IPS-18a (cell line): ENCODE measurements around the gene CAPRIN1.

Source experiments
- H3K27ac ChIP-seq: one replicate; pipeline ENCODE4 v1.5.1; 2013; ENCODE audit warnings: low read length
- H3K27me3 ChIP-seq: one replicate; pipeline ENCODE4 v1.6.1; 2013; ENCODE audit warnings: mild to moderate bottlenecking, low read length; ENCODE audit not compliant: control insufficient read depth, insufficient read depth
- H3K36me3 ChIP-seq: one replicate; pipeline ENCODE4 v1.6.1; 2013; ENCODE audit warnings: low read depth, low read length; ENCODE audit not compliant: control insufficient read depth
- H3K4me1 ChIP-seq: one replicate; pipeline ENCODE4 v1.6.1; 2013; ENCODE audit warnings: low read depth, low read length; ENCODE audit not compliant: control insufficient read depth
- H3K4me3 ChIP-seq: one replicate; pipeline ENCODE4 v1.5.1; 2013; ENCODE audit warnings: low read length
- H3K9ac ChIP-seq: one replicate; pipeline ENCODE4 v1.6.1; 2013; ENCODE audit warnings: mild to moderate bottlenecking, low read length, moderate library complexity
- H3K9me3 ChIP-seq: one replicate; pipeline ENCODE4 v1.6.1; 2013; ENCODE audit warnings: low read depth, low read length; ENCODE audit not compliant: control insufficient read depth

Gene CAPRIN1

GRCh38 chr11:34149274-34149673 is 97.7 kb downstream of the CAPRIN1 start:
- Histone ChIP-seq H3K27me3 (no peaks in the 10 kb centered on the region), H3K4me1 (no peaks in the 10 kb centered on the region), H3K9ac (no peak overlapping the region), H3K9me3 (no peaks in the 10 kb centered on the region), H3K27ac (no peak overlapping the region), H3K36me3 (peaks cover 45% of the 10 kb centered on the region), H3K4me3 (no peak overlapping the region)

GRCh38 chr11:34149786-34150185 is 98.3 kb downstream of the CAPRIN1 start:
- H3K27me3 ChIP-seq: no peaks in the 10 kb centered on the region
- no peak overlapping the region for H3K27ac ChIP-seq
- no peaks in the 10 kb centered on the region for H3K4me1 ChIP-seq
- H3K4me3 ChIP-seq: no peak overlapping the region
- no peak overlapping the region for H3K9ac ChIP-seq
- peaks cover 40% of the 10 kb centered on the region for H3K36me3 ChIP-seq
- no peaks in the 10 kb centered on the region for H3K9me3 ChIP-seq

DNA sequence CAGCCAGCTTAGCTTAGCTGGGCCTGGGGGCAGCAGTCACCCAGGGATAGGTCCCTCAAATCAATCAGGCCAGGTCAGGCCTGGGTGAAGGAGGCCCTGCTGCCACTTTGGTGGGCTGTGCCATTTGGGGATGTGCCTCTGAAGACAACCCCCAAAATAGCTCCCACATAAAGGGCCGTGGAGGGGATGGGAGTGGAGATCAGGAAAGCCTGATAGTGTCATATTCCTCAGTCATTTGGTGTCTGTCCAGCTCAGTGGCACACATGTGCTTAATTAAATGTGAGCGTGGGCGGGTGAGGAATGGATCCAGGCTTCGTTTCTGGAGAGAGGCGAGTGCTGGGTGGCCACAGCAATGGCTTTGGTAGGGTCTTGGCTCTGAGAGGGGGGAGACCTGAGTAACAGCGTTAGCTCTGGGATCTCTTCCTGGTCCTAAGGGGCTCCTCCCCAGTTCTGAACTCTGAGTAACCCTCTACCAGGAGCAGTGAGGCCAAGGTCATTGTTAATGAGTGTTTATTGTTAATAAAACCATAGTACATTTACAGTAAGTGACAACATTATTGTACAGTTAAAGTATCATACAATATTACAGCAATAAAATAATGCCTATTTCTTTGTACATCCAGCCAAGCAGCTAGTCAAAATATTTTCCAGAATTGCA is 99.1 kb downstream of the CAPRIN1 start:
- Histone ChIP-seq H3K27ac (no peak overlapping the region), H3K4me1 (no peaks in the 10 kb centered on the region), H3K27me3 (no peaks in the 10 kb centered on the region), H3K9ac (no peak overlapping the region), H3K9me3 (no peaks in the 10 kb centered on the region), H3K4me3 (no peak overlapping the region), H3K36me3 (peaks cover 31% of the 10 kb centered on the region)
